Right lung (tissue), 5 donors: ENCODE measurements around the gene MYBPC1. TPM values are rescaled to one million over a fixed set of nuclear protein-coding genes. Genes with fewer than 3 reads are reported as not detected.
A peak's percentile ranks its signal among the peaks of the same experiment; 100 is the strongest.
"Not testable (repeated sequence)": the region's sequence is repeated elsewhere in the genome, so short reads cannot be mapped to it uniquely, and the experiment has no call there.

Experiments used
- DNase-seq, 2 donors: peaks; one replicate each; pipeline ENCODE4 v3.0.0-alpha.2; 2013
- polyA plus RNA-seq, 5 donors: library from polyadenylated mRNA; unstranded; fragments of 120-200 nt; gene quantifications; one replicate each; pipeline versions ENCODE4 v1.2.1 to v1.2.3, GENCODE V29; 2013; ENCODE audit warnings: inconsistent platforms in 1 of 5, low replicate concordance in 1 of 5; ENCODE audit not compliant: insufficient read length in 5 of 5, insufficient read depth in 1 of 5

The MYBPC1 gene
- polyA plus RNA-seq, 5 donors: 0.49 to 84.2 (median 3.0) TPM; not detected in 1

GRCh38 chr12:101653030-101653429, 58.3 kb downstream of the MYBPC1 start:
- no peak for DNase-seq

GRCh38 chr12:101653503-101653902, 58.7 kb downstream of the MYBPC1 start:
- no peak for DNase-seq

- DNase-seq: no peak
Measured at GRCh38 chr12:101654442-101654841, 59.7 kb downstream of the MYBPC1 start.

- no peak for DNase-seq
Measured at GRCh38 chr12:101655393-101655792, 60.6 kb downstream of the MYBPC1 start.

GRCh38 chr12:101660662-101661061, 65.9 kb downstream of the MYBPC1 start:
- not testable (repeated sequence) for DNase-seq

- DNase-seq: no peak
Measured at GRCh38 chr12:101663298-101663697, 68.5 kb downstream of the MYBPC1 start.

- DNase-seq: no peak
Measured at GRCh38 chr12:101664992-101665391, 70.2 kb downstream of the MYBPC1 start.

- no peak for DNase-seq
Measured at GRCh38 chr12:101666052-101666728, 71.4 kb downstream of the MYBPC1 start.

GRCh38 chr12:101667591-101667990, 72.8 kb downstream of the MYBPC1 start:
- no peak for DNase-seq

GRCh38 chr12:101670007-101670671, 75.4 kb downstream of the MYBPC1 start:
- DNase-seq: peak in 1 of 2 donors; percentile 15

GRCh38 chr12:101671157-101671791, 76.5 kb downstream of the MYBPC1 start:
- DNase-seq: no peak

- no peak for DNase-seq
Measured at GRCh38 chr12:101671833-101672232, 77.1 kb downstream of the MYBPC1 start.

GRCh38 chr12:101675555-101675954, 80.8 kb downstream of the MYBPC1 start:
- DNase-seq: no peak

- DNase-seq: not testable (repeated sequence)
Measured at GRCh38 chr12:101676497-101676896, 81.7 kb downstream of the MYBPC1 start.

GRCh38 chr12:101678081-101678480, 83.3 kb downstream of the MYBPC1 start:
- no peak for DNase-seq

- no peak for DNase-seq
Measured at GRCh38 chr12:101680240-101680639, 85.5 kb downstream of the MYBPC1 start.

GRCh38 chr12:101680647-101681046, 85.9 kb downstream of the MYBPC1 start:
- DNase-seq: no peak

- DNase-seq: not testable (repeated sequence)
Measured at GRCh38 chr12:101681627-101682026, 86.9 kb downstream of the MYBPC1 start.

- DNase-seq: no peak
Measured at GRCh38 chr12:101685092-101685491, 90.3 kb downstream of the MYBPC1 start.

GRCh38 chr12:101686176-101686575, 91.4 kb downstream of the MYBPC1 start:
- no peak for DNase-seq

- DNase-seq: no peak
Measured at GRCh38 chr12:101690544-101691098, 95.8 kb downstream of the MYBPC1 start.

GRCh38 chr12:101691503-101692096, 96.8 kb downstream of the MYBPC1 start:
- no peak for DNase-seq
